GM18519 (cell line): ENCODE data around the gene BAHCC1.

ENCODE experiments used
- ATAC-seq: cut with Tn5 transposase; IDR thresholded peaks from one replicate; pipeline ENCODE4 v1.9.1; 2021; ENCODE audit warnings: mild to moderate bottlenecking, moderate library complexity; ENCODE audit not compliant: unreplicated experiment, low FRiP score

Gene BAHCC1

GRCh38 chr17:81366648-81367047, 28.6 kb upstream of the BAHCC1 start:
- no peak for ATAC-seq

GRCh38 chr17:81367171-81367570, 28.1 kb upstream of the BAHCC1 start:
- ATAC-seq: no peak

GRCh38 chr17:81368161-81369022, 26.9 kb upstream of the BAHCC1 start:
- no peak for ATAC-seq

GRCh38 chr17:81370294-81370693, 25.0 kb upstream of the BAHCC1 start:
- ATAC-seq: no peak

- ATAC-seq: no peak
Measured at GRCh38 chr17:81371910-81372760, 23.1 kb upstream of the BAHCC1 start.

- ATAC-seq: no peak
Measured at GRCh38 chr17:81373536-81374160, 21.6 kb upstream of the BAHCC1 start.

GRCh38 chr17:81374890-81375289, 20.4 kb upstream of the BAHCC1 start:
- no peak for ATAC-seq

- ATAC-seq: no peak
Measured at GRCh38 chr17:81376946-81377714, 18.1 kb upstream of the BAHCC1 start.

GRCh38 chr17:81378941-81379511, 16.2 kb upstream of the BAHCC1 start:
- no peak for ATAC-seq

- ATAC-seq: no peak
Measured at GRCh38 chr17:81379523-81379942, 15.7 kb upstream of the BAHCC1 start.

GRCh38 chr17:81380131-81380530, 15.1 kb upstream of the BAHCC1 start:
- no peak for ATAC-seq

- ATAC-seq: no peak
Measured at GRCh38 chr17:81380666-81381518, 14.4 kb upstream of the BAHCC1 start.

- ATAC-seq: no peak
Measured at GRCh38 chr17:81381632-81382577, 13.4 kb upstream of the BAHCC1 start.

GRCh38 chr17:81382851-81383250, 12.4 kb upstream of the BAHCC1 start:
- no peak for ATAC-seq

GRCh38 chr17:81383504-81384421, 11.5 kb upstream of the BAHCC1 start:
- no peak for ATAC-seq

- ATAC-seq: no peak
Measured at GRCh38 chr17:81384929-81385319, 10.3 kb upstream of the BAHCC1 start.
